Activated effector memory CD4-positive, alpha-beta T cell treated with anti-CD3 and anti-CD28 coated beads, Interleukin-2, amount 50 U/mL, for 16 hours (primary cell): ENCODE results near the gene MYH4.

Experiments
- DNase-seq: peaks from one replicate; pipeline ENCODE4 v3.0.0-alpha.2; 2020

Gene MYH4

DNA sequence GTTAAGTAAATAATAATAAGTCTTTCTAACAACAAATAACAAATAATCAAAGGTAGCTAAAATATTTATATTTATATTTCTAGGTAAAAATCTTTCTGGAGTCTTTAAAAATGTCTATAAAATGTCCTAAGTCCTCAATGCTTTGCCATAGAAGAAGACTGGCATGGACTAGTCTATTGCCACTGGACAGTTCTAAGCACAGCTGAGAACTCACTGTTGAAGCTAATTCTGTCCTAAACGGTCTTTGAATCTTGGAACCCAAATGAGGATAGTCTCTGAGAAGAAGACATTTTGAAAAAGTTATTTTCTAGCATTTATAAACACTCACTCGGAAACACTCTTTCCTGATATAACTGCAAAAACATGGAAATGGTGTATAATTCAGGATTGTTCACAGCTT lies 48.1 kb downstream of the MYH4 start:
- DNase-seq, result no peak

DNA sequence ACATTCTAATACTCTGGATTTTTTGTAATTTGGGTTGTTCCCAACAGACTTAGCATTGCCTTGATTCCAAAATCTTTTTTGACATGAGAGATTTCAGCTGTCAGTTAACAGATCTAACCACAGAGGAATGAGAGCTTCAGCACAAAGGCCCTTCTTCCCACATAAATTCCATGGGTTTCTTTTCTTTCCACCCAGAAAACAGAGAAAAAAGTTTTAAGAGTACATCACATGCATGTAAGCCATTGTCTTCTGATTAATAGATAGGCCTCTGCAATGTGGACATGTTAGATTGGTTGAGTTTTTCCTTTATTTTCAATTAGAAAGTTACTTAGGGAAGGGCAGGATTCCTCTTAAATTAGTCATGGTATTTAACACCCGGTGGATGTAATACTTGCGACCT lies 48.5 kb downstream of the MYH4 start:
- DNase-seq, result no peak

DNA sequence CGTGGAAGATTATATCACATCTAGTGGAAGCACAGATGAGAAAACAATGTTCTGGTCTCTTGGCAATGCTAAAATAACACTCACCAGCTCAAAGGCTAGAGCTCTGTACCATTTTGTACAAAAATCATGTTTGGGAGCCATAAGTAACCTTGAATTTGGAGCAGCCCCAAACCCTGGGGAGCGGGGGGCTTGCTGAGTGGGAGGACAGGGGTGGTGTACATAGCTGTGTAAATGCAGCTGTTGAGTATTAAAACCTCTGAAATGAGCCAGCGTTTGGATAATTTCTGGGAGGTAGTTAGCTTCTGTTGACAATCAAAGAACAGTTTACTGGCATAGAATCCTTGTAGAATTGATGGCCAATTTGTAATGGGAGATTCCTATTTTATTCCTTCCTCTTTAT lies 51.9 kb downstream of the MYH4 start:
- DNase-seq, result no peak

DNA sequence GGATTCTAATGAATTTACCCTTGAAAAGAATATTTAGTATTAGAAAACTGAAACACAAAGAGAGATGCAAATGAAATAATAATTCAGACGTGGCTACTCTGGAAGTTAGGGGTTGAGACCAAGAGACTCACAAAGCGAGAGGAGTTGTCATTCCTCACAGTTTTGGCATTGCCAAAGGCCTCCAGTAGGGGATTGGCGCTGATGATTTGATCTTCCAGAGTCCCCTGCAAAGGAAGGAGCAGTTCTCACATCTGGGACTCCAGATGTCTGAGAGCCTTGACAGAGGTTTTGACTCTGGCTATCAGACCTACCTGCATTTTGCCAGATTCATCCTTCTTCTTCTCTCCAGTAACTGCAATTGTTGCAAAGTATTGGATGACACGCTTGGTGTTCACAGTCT lies 54.2 kb downstream of the MYH4 start:
- DNase-seq, result no peak

DNA sequence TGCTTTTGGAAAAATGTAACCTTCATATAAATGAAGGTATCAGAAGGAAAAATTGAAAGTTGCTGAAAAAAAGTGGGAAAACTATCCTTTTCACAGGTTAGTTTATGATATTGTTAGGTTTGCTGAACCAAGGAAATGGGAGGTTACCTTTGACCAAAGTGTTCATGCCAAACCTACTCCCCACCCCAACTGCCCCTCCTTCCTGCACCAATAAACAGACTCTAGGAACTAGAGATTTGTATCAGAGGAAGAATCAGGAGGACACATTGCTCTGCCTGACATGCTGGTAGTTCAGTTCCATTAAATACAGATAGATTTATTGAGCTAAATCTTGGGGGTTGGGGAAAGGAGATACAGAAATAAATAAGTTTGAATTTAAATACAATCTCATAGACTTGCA lies 65.8 kb downstream of the MYH4 start:
- DNase-seq, result no peak

DNA sequence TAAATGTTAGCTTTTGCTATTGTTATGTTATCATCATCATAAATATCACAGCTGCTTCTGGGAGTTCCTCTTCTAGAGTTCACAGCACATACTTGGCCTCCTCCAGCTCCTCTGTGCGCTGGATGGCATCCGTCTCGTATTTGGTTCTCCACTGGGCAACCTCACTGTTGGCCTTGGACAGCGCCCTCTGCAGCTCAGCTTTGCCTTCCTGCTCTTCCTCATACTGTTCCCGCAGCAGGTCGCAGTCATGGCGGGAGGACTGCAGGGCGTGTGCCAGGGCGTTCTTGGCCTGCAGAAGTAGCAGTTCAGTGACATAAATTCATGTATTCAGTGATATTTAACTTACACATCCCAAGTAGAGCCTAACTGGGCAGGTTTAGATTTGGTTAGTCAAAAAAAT lies 71.0 kb downstream of the MYH4 start:
- DNase-seq, result no peak

DNA sequence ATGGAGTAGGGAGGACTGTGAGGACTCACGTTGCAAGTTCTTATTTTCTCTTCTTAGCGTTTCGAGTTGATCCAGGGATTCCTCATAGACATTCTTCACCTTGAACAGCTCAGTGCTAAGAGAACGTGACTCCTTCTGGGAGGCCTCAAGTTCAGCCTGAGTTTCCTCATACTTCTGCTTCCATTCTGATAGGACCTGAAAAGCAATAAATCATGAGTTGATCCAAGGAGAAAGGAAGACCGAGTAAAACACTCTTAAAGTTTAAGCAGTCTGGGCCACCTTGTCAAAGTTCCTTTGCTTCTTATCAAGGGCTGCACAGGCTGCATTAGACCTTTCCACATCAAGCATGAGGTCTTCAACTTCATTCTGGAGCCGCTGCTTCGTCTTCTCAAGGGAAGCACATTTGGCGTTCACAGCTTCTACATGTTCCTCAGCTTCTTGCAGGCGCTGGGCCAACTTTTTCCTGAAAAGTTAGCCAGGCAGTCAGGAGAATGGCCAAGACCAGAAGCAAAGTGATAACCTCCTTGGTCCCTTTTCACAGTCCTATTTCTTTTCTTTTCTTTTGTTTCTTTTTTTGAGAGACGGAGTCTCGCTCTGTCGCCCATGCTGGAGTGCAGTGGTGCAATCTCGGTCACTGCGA lies 72.7 kb downstream of the MYH4 start:
- DNase-seq, result no peak

DNA sequence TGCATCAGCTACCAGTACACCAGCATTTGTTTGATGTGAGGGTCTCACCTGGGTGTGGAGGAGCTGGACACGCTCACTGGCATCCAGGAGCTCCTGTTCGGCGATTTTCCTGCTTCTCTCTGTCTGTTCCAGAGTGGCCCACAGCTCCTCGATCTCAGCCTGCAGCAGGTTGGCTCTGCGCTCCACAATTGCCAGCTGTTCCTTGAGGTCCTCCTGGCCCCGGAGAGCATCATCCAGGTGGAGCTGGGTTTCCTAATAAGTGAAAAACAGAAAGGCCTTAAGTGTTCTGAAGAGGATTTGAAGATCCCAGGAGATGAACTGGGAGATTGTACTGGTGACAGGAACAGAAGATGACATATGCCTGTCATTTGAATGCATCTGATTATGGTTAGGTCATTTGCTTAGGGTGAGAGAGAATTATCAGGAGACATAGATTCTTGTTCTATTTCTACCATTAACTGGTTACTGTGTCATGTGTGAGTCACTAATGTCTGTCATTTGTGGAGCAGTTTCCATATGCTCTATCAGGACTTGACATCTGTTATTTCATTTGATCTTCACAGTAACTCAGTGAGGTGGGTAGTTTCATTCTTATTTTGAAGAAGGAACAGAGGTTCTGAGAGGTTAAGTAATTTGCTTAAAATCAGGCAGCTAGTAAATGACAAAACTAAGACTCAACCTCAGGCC lies 75.0 kb downstream of the MYH4 start:
- DNase-seq, result no peak
